H9 (cell line): Measurements from ENCODE around the gene HOXB6. TPM values are rescaled to one million over a fixed set of nuclear protein-coding genes. Genes with fewer than 3 reads are reported as not detected.

Experiments
- DNase-seq: peaks from one replicate; pipeline ENCODE4 v3.0.0-alpha.2; 2017
- H2AFZ ChIP-seq: one replicate; pipeline ENCODE4 v1.6.1; 2013; ENCODE audit warnings: mild to moderate bottlenecking, low read length, control low read depth, moderate library complexity
- H2AK5ac ChIP-seq: 2 replicates; pipeline ENCODE4 v1.6.1; 2013; ENCODE audit warnings: low read length, control low read depth, mixed read lengths; ENCODE audit not compliant: insufficient read length
- H2BK120ac ChIP-seq: one replicate; pipeline ENCODE4 v1.6.1; 2013; ENCODE audit warnings: low read depth, mild to moderate bottlenecking, low read length, control low read depth, inconsistent platforms; ENCODE audit not compliant: poor library complexity, severe bottlenecking
- H2BK12ac ChIP-seq: 2 replicates; pipeline ENCODE4 v1.6.1; 2013; ENCODE audit warnings: low read length, control low read depth, mixed read lengths, low read depth; ENCODE audit not compliant: insufficient read length
- H2BK15ac ChIP-seq: 2 replicates; pipeline ENCODE4 v1.6.1; 2013; ENCODE audit warnings: low read depth, low read length, control low read depth
- H2BK20ac ChIP-seq: one replicate; pipeline ENCODE4 v1.6.1; 2013; ENCODE audit warnings: low read depth, mild to moderate bottlenecking, low read length, control low read depth, inconsistent platforms; ENCODE audit not compliant: poor library complexity, severe bottlenecking
- H2BK5ac ChIP-seq: 2 replicates; pipeline ENCODE4 v1.6.1; 2013; ENCODE audit warnings: low read length, control low read depth, mixed read lengths; ENCODE audit not compliant: insufficient read length
- H3K14ac ChIP-seq: 2 replicates; pipeline ENCODE4 v1.6.1; 2013; ENCODE audit warnings: low read length, control low read depth; ENCODE audit not compliant: insufficient read depth
- H3K18ac ChIP-seq: 2 replicates; pipeline ENCODE4 v1.6.1; 2013; ENCODE audit warnings: low read depth, mild to moderate bottlenecking, mixed read lengths, low read length, control low read depth; ENCODE audit not compliant: insufficient read length
- H3K23ac ChIP-seq: 2 replicates; pipeline ENCODE4 v1.6.1; 2013; ENCODE audit warnings: low read length, control low read depth, mixed read lengths, low read depth; ENCODE audit not compliant: insufficient read length
- H3K23me2 ChIP-seq: 2 replicates; pipeline ENCODE4 v1.6.1; 2013; ENCODE audit warnings: low read depth, mild to moderate bottlenecking, mixed read lengths, low read length, control low read depth; ENCODE audit not compliant: insufficient read length, poor library complexity, severe bottlenecking
- H3K27ac ChIP-seq: 2 replicates; pipeline ENCODE4 v1.5.1; 2013; ENCODE audit warnings: low read length, control low read depth, mixed read lengths, low read depth; ENCODE audit not compliant: insufficient read length
- H3K27me3 ChIP-seq: 2 replicates; pipeline ENCODE4 v1.6.1; 2013; ENCODE audit warnings: low read length, control low read depth, inconsistent platforms; ENCODE audit not compliant: insufficient read depth
- H3K4ac ChIP-seq: 2 replicates; pipeline ENCODE4 v1.6.1; 2013; ENCODE audit warnings: low read depth, mild to moderate bottlenecking, control low read depth, inconsistent platforms, low read length, moderate library complexity
- H3K4me1 ChIP-seq: 2 replicates; pipeline ENCODE4 v1.6.1; 2013; ENCODE audit warnings: low read length, control low read depth, inconsistent platforms; ENCODE audit not compliant: insufficient read depth
- H3K4me2 ChIP-seq: 2 replicates; pipeline ENCODE4 v1.6.1; 2013; ENCODE audit warnings: low read length, control low read depth, mixed read lengths; ENCODE audit not compliant: insufficient read length, insufficient read depth
- H3K56ac ChIP-seq: 2 replicates; pipeline ENCODE4 v1.6.1; 2013; ENCODE audit warnings: low read depth, mild to moderate bottlenecking, mixed read lengths, low read length, control low read depth; ENCODE audit not compliant: insufficient read length
- H3K79me1 ChIP-seq: 2 replicates; pipeline ENCODE4 v1.6.1; 2013; ENCODE audit warnings: low read depth, mild to moderate bottlenecking, moderate library complexity, low read length, control low read depth, inconsistent platforms; ENCODE audit not compliant: insufficient read depth, poor library complexity, severe bottlenecking
- H3K79me2 ChIP-seq: 2 replicates; pipeline ENCODE4 v1.6.1; 2013; ENCODE audit warnings: low read length, control low read depth, inconsistent platforms; ENCODE audit not compliant: insufficient read depth
- H3K9ac ChIP-seq: 2 replicates; pipeline ENCODE4 v1.6.1; 2013; ENCODE audit warnings: low read length, control low read depth, mixed read lengths; ENCODE audit not compliant: insufficient read length; ENCODE audit errors: extremely low read depth
- H3K9me3 ChIP-seq: one replicate; pipeline ENCODE4 v1.6.1; 2013; ENCODE audit warnings: low read depth, low read length, inconsistent platforms; ENCODE audit not compliant: control insufficient read depth
- H3T11ph ChIP-seq: one replicate; pipeline ENCODE4 v1.6.1; 2013; ENCODE audit warnings: mild to moderate bottlenecking, low read length, control low read depth, inconsistent platforms
- H4K20me1 ChIP-seq: one replicate; pipeline ENCODE4 v1.6.1; 2013; ENCODE audit not compliant: control insufficient read depth, insufficient read length, insufficient read depth
- H4K5ac ChIP-seq: 2 replicates; pipeline ENCODE4 v1.6.1; 2013; ENCODE audit warnings: low read depth, mild to moderate bottlenecking, mixed read lengths, low read length, control low read depth; ENCODE audit not compliant: insufficient read length
- H4K8ac ChIP-seq: replicated peaks from 2 replicates; pipeline ENCODE4 v1.6.1; 2013; ENCODE audit warnings: low read length, control low read depth, mixed read lengths, low read depth; ENCODE audit not compliant: insufficient read length
- H4K91ac ChIP-seq: 2 replicates; pipeline ENCODE4 v1.6.1; 2013; ENCODE audit warnings: low read depth, mild to moderate bottlenecking, moderate library complexity, mixed read lengths, low read length, control low read depth; ENCODE audit not compliant: insufficient read length
- H3K27ac Mint-ChIP-seq, 3 experiments: 2 replicates in 2 of 3; 3 replicates in 1 of 3; pipeline ENCODE4 v1.8.0; 2020 to 2021; ENCODE audit warnings: mixed read lengths in 3 of 3, mild to moderate bottlenecking in 1 of 3, moderate library complexity in 1 of 3
- H3K27me3 Mint-ChIP-seq: 2 replicates; pipeline ENCODE4 v1.8.0; 2021; ENCODE audit warnings: low read depth, mild to moderate bottlenecking, moderate library complexity, mixed read lengths
- H3K36me3 Mint-ChIP-seq, 3 experiments: 2 replicates in 2 of 3; 3 replicates in 1 of 3; pipeline ENCODE4 v1.8.0; 2020 to 2021; ENCODE audit warnings: low read depth in 3 of 3, mixed read lengths in 3 of 3; ENCODE audit not compliant: insufficient read depth in 1 of 3
- H3K4me1 Mint-ChIP-seq, 2 experiments: 2 replicates each; pipeline ENCODE4 v1.8.0; 2020; ENCODE audit warnings: mixed read lengths in 2 of 2
- H3K4me3 Mint-ChIP-seq, 2 experiments: 2 replicates in 1 of 2; 3 replicates in 1 of 2; pipeline ENCODE4 v1.8.0; 2020 to 2021; ENCODE audit warnings: mild to moderate bottlenecking in 2 of 2, mixed read lengths in 2 of 2, moderate library complexity in 1 of 2
- H3K9me3 Mint-ChIP-seq, 2 experiments: 2 replicates in 1 of 2; 3 replicates in 1 of 2; pipeline ENCODE4 v1.8.0; 2020; ENCODE audit warnings: mild to moderate bottlenecking in 2 of 2, mixed read lengths in 2 of 2, moderate library complexity in 1 of 2
- WGBS: extraction: QIAGEN DNeasy Blood & Tissue Kit; methylation state at CpG from one replicate; pipeline ENCODE4 v1.1.7; 2013; ENCODE audit warnings: missing lambda C conversion rate, low lambda C conversion rate, mixed read lengths; ENCODE audit not compliant: insufficient read length; ENCODE audit errors: extremely low coverage; 5-methylcytosine and 5-hydroxymethylcytosine counted together
- total RNA-seq: library from RNA; stranded (reverse); gene quantifications from 2 replicates; pipeline ENCODE4 v1.2.1, GENCODE V29; 2021
- TF ChIP-seq, protein P1 (sequence below): fragments of 200-600 bp; sonication (generic); conservative IDR thresholded peaks from 3 replicates; pipeline ENCODE4 v1.8.0; 2021; ENCODE audit warnings: antibody characterized with exemption, mild to moderate bottlenecking

HOXB6 gene
- total RNA-seq, 1 experiment from 2014 or later = not detected

DNA sequence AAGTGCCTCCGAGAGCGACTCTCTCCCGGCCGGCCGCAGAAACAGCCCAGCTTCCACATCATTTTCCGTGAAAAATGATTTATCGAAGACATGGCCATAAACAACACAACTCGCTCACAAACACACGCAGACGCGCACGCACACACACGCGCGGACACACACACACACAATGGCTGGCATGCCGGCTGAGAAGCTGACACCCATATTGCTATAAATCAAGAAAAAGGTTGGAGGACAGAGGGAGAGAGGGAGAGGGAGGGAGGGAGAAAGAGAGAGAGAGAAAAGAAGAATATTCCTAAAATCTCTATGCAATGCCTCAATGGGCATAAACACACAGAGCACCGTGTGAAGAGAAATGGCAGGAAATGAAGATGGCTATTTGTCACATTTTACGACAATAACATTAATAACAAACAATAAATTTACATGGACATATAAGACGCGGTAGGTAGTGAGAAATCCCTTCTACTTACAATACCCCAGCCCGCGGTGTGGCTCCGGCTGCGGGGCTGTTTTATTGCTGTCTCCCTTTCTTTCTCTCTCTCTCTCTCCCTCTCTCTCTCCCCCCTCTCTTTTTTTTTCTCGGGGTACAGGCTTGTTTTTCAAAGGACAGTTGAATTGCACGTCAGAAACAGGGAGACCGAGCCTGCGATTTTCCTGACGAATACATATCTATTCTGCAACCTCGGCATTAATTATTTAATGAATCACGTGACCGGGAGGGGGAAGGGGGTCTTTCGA lies 36.1 kb downstream of the HOXB6 start:
- Histone ChIP-seq H2AK5ac (no peak overlapping the region), H4K8ac (no peak overlapping the region), H4K91ac (no peak overlapping the region), H3K79me1 (no peaks in the 10 kb centered on the region), H3K23ac (no peak overlapping the region), H3K4me2 (no peak overlapping the region), H2BK12ac (no peak overlapping the region), H3K18ac (no peak overlapping the region), H2BK120ac (no peak overlapping the region), H2BK5ac (no peak overlapping the region), H2BK20ac (no peak overlapping the region), H3K9me3 (no peaks in the 10 kb centered on the region), H3K27ac (no peak overlapping the region), H3T11ph (no peak overlapping the region), H4K20me1 (peaks cover 4% of the 10 kb centered on the region), H2AFZ (no peak overlapping the region), H4K5ac (no peak overlapping the region), H3K14ac (no peak overlapping the region), H3K27me3 (peaks cover 99% of the 10 kb centered on the region), H3K56ac (no peak overlapping the region), H3K4ac (no peak overlapping the region), H3K23me2 (no peaks in the 10 kb centered on the region), H3K9ac (no peak overlapping the region), H3K4me1 (peaks cover 2% of the 10 kb centered on the region; the same call in 1 of the 2 replicates), H3K79me2 (no peaks in the 10 kb centered on the region), H2BK15ac (no peak overlapping the region)
- no CpG with 5 or more reads among the region's 33 CpGs for WGBS
- DNase-seq = no peak
- TF ChIP-seq, protein P1, sequence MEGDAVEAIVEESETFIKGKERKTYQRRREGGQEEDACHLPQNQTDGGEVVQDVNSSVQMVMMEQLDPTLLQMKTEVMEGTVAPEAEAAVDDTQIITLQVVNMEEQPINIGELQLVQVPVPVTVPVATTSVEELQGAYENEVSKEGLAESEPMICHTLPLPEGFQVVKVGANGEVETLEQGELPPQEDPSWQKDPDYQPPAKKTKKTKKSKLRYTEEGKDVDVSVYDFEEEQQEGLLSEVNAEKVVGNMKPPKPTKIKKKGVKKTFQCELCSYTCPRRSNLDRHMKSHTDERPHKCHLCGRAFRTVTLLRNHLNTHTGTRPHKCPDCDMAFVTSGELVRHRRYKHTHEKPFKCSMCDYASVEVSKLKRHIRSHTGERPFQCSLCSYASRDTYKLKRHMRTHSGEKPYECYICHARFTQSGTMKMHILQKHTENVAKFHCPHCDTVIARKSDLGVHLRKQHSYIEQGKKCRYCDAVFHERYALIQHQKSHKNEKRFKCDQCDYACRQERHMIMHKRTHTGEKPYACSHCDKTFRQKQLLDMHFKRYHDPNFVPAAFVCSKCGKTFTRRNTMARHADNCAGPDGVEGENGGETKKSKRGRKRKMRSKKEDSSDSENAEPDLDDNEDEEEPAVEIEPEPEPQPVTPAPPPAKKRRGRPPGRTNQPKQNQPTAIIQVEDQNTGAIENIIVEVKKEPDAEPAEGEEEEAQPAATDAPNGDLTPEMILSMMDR = no peak
- H3K4me1 Mint-ChIP-seq = peaks cover 6 to 20% of the 10 kb centered on the region in 2 experiments
- H3K4me3 Mint-ChIP-seq = no peak overlapping the region; a peak in 1 of 5 replicates
- H3K9me3 Mint-ChIP-seq = peaks cover 0 to 7% of the 10 kb centered on the region in 2 experiments; a peak in 2 of 5 replicates
- H3K27ac Mint-ChIP-seq = no peak overlapping the region
- H3K36me3 Mint-ChIP-seq = no peaks in the 10 kb centered on the region; a peak in 1 of 7 replicates
- peaks cover 4% of the 10 kb centered on the region for H3K27me3 Mint-ChIP-seq
